GM21367 (cell line): ENCODE results near the gene TEDC2.

Experiments used
- ATAC-seq: cut with Tn5 transposase; IDR thresholded peaks from one replicate; pipeline ENCODE4 v1.9.1; 2021; ENCODE audit not compliant: unreplicated experiment

The TEDC2 gene

DNA sequence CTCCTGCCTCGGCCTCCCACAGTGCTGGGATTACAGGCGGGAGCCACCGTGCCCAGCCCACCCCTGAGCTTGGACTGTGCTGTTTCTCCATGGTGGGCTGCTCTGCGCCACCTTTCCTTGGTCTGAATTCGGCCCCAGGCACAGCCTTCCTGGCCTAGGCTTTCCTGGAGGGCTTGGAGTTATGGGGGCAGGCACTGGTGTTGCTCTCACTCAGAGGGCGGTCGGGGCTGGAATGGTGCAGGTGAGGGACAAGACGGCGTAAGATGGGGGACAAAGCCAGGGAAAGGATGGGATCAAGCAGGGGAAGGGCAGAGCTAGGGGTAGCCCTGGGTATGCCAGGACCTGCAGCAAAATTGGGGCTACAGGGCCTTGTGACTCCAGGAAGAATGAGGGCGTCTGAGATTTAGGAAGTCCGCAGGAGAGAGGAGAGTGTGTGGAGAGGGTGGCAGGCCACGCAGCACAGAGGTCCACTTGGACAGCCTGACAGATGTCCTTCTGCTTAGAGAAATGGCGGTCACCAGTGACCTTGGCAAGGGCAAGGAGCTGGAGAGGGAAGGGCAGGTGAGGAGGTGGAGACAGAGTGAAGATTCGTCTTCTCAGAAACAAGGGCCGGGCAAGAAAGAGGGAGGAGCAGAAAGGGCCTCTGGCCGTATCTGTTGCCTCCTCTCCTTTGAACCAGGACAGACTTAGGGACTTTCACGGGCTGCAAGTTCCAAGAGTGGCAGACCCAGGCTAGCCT is 52.3 kb downstream of the TEDC2 start:
- no peak for ATAC-seq

DNA sequence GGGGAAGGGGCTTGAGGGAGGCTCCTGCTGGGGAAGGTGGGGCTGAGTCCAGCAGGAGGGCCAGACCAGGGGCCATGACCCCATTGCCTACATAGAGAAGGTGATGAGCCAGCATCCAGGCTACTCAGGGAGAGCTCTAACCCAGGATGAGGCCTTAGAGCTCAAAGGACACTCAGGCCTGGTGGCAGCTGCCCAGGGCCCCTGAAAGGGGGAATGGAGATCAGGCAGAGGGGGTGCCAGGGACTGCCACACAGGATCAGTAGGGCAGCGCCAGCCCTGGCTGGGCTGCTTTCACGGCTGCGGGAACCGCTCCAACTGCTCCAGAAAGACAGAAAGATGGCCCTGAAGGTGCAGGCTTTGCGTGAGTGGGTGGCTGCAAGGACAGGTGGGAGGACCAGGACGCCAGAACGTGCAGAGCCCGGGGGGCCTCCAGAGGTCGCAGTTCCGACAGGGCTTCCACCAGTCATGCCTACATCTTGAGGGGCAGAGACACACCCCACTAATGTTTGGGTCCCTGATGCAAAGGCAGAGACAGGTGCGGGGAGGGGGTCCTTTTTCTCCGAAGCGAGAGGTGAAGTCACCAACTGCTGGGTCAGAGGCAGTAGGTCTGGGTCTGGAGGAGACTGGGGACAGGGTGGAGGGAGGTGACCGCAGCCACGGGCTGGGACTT is 53.0 kb downstream of the TEDC2 start:
- ATAC-seq, result no peak

DNA sequence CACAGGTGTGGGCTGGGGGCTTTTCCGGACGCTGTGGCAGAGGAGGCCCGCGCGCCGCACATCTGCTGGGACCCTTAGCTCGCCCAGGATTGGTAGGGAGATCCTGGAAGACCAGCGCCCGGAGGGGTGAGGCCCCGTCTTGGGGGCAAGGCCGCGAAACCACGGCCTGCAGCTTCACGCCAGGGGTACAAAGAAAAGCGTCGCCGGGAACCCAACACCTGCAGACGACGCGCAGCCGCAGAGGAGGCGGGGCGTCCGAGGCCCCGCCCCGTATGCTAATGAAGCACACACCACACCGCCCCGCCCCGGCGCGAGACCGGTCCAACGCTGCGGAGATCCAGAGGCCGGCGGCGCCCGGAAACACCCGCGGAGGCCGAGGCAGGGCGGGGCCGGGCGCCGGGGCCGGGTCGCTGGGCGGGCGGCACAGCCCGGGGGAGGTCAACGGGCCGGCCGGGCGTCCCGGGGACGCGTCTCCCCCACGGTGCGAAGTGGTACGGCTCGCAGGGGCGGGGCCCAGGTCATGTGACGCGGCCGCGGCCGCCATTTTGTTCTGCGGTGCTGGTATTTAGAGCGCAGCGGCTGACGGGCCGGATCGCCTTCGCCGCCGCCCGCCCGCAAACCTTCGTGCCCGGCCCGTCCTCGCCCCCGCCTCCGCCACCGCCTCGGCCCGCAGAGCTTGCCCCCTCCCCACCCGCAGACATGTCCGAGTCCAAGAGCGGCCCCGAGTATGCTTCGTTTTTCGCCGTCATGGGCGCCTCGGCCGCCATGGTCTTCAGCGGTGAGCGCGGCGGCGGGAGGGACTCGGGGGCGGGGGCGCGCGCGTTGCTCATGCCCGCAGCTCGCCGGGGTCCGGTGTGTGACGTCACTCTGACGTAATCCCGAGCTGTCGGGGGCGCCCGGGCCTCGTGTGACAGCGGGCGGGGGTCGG is 53.8 kb downstream of the TEDC2 start, which contains the start of gene ATP6V0C:
TSS of gene ATP6V0C (plus strand) at position 548 of the 928 bp plus-strand sequence. CDS start at position 700, 152 bp downstream.
- ATAC-seq, result peak; percentile 57
